22Rv1 (cell line): ENCODE results near the gene FLOT1.

Experiments
- ZFX ChIP-seq: fragments of 450-650 bp; IDR thresholded peaks from 2 replicates; pipeline ENCODE4 v1.6.1; 2017; ENCODE audit warnings: antibody characterized with exemption, borderline replicate concordance
- TF ChIP-seq, protein P1 (sequence below): fragments of 450-650 bp; IDR thresholded peaks from 2 replicates; pipeline ENCODE4 v1.5.1; 2017; ENCODE audit warnings: mild to moderate bottlenecking

DNA sequence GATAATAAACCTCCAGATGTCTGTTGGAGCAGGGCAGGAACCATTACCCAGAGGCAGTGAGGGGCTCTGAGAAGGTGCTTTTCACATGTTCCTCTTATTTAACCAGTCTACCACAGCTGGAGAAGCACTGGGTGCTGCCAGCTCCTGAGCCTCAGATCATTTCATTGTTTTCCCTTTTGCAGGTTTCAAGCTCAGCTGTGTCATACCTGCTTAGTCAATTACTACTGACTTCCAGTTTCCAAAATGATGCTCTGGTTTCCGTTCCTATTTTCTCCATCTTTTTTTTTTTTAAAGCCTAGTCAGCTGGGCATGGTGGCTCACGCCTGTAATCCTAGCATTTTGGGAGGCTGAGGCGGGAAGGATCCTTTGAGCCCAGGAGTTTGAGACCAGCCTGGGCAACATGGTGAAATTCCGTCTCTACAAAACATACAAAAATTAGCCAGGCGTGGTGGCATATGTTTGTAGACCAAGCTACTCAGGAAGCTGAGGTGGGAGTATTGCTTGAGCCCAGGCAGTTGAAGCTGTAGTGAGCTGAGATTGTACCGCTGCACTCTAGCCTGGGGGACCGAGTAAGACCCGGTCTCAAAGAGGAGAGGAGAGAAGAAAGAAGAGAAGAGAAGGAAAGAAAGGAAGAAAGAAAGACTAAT lies 6.7 kb downstream of the FLOT1 start:
- TF ChIP-seq, protein P1, sequence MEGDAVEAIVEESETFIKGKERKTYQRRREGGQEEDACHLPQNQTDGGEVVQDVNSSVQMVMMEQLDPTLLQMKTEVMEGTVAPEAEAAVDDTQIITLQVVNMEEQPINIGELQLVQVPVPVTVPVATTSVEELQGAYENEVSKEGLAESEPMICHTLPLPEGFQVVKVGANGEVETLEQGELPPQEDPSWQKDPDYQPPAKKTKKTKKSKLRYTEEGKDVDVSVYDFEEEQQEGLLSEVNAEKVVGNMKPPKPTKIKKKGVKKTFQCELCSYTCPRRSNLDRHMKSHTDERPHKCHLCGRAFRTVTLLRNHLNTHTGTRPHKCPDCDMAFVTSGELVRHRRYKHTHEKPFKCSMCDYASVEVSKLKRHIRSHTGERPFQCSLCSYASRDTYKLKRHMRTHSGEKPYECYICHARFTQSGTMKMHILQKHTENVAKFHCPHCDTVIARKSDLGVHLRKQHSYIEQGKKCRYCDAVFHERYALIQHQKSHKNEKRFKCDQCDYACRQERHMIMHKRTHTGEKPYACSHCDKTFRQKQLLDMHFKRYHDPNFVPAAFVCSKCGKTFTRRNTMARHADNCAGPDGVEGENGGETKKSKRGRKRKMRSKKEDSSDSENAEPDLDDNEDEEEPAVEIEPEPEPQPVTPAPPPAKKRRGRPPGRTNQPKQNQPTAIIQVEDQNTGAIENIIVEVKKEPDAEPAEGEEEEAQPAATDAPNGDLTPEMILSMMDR = no peak
- no peak for TF ChIP-seq ZFX
